Measurements from ENCODE around the gene ARHGEF16.

Gene ARHGEF16

GRCh38 chr1:3433596-3434320 lies 20.7 kb upstream of the ARHGEF16 start:
- no peak for DNase-seq

GRCh38 chr1:3434406-3435110 lies 19.9 kb upstream of the ARHGEF16 start:
- DNase-seq = no peak
- intact Hi-C loops (cut with DNase I) = no loop called here

More at GRCh38 chr1:3433596-3434320, 20.7 kb upstream of the ARHGEF16 start:
- intact Hi-C loops (cut with DNase I) = no loop called here

DNA sequence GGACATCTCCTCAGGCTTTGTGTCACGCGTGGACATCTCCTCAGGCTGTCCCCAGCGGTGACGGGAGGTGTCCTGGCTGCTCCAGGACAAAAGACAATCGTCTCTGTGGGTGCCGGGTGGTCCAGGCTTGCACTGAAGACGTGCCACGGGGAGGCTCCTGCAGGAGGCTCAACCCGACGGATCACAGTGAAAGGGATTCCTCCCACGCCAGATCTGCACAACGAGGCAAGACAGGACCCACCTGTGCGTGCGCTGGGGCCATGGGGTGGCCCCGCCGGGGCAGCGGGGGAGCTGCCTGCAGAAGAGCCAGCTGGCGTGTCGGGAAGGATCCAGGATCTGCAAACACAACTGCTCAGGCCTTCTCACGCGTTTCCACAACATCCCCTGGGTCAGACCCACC lies 18.8 kb upstream of the ARHGEF16 start:
- intact Hi-C loops (cut with DNase I) = no loop called here
- no peak for DNase-seq

- intact Hi-C loops (cut with DNase I) = no loop called here
- no peak for DNase-seq
These were observed 18.0 kb upstream of the ARHGEF16 start for GRCh38 chr1:3436451-3436850.

DNA sequence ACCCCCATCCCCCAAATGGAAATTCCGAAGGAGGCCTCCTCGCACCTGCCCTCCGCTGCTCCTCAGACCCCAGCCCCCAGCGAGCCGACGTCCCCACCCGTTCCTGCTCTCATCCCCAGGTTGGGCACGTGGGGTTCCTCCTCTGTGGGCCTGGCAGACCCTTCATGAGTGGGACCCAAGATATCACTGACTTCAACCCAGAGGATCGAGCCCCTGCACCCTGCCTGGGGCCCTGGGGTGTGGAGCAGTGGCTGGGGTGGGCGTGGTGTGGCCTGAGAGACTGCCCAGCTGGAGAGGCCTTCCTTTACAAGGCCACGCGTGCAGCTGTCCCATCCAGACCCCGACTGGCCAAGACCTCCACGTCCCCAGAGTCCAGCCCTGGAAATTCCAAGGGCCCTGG lies 17.6 kb upstream of the ARHGEF16 start:
- no peak for DNase-seq
- intact Hi-C loops (cut with DNase I) = no loop called here

DNA sequence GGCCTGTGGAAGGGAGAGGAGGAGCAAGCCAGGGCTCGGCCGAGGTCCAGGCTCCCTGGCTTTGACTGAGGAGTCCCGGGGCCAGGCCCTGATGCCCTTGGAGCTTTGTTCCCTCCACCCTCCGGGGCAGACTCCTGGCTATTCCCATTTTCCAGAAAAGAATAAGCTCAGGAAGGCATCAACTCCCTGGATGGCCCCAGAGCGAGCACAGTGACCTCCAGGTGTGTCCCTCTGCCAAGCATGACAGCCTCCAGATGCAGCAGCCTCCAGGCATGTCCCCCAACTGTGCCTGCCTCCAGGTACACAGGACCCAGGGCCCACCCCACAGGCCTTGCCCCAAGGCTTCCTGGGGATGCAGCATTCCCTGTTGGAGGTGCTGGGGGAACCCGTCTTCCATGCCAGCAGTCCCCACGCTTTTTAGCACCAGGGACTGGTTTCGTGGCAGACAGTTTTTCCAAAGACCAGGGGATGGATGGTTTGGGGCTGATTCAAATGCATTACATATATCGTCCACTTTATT lies 15.7 kb upstream of the ARHGEF16 start:
- DNase-seq = no peak
- intact Hi-C loops (cut with DNase I) = no loop called here

GRCh38 chr1:3439346-3440299 lies 14.8 kb upstream of the ARHGEF16 start:
- intact Hi-C loops (cut with DNase I) = no loop called here
- no peak for DNase-seq

- intact Hi-C loops (cut with DNase I) = no loop called here
These were observed 14.2 kb upstream of the ARHGEF16 start for GRCh38 chr1:3440300-3440681.

DNA sequence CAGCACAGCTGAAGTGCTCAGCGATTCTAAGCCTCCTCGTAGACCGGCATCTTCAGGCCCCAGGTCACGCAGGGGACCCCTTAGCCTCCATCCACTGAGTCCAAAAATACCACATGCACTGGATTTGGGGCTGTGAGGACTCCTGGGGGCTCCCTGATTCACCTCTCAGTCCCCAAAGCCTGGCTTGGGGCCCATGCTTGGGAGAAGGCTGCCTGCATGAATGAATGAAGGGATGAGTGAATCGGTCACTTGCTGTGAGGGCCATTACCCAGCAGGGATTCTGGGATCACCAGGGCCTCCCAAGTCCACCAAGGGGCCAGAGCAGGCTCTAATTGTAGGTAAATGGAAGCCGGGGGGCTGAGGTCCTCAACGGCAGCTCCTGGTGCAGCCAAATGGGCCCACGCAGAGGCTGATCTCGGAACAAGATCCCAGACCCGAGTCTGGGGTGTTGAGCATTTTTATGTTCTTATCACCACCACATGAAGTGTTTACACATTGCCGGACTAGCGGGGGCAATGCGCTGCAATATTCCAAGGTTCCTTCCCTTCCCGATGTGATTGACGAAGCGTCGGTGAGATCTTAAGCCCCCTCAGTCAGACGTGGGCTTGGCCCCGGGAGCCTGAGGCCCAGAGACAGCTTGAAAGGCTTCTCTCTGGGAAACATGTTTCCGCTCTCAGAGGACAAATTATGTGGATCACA lies 13.6 kb upstream of the ARHGEF16 start:
- intact Hi-C loops (cut with DNase I) = no loop called here
- DNase-seq = no peak

More at GRCh38 chr1:3440300-3440681, 14.2 kb upstream of the ARHGEF16 start:
- no peak for DNase-seq

DNA sequence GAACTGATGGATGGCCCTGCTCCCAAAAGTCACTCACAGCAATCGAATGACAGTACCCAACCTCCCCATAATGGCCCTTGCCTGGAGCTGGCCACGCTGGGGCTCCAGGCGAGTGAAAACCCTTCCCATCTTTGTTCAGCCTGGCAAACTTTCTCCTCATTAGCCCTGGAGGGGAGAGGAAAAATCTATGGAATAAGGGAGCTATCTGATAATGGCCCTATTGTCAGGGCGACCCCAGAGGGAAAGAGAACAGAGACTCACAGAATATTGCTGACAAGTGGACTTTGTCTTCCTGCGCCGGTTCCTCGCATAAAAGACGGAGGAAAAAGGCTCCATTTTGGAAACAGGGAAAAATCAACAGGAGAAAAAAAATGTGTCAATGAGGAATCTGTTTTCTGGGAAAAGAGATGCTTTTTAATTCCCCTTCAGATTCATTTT lies 13.0 kb upstream of the ARHGEF16 start:
- DNase-seq = peak in 31 of 42 donors; percentile 23 to 81 (median 59)
- intact Hi-C loops (cut with DNase I) = no loop called here

GRCh38 chr1:3441880-3442279 lies 12.6 kb upstream of the ARHGEF16 start:
- intact Hi-C loops (cut with DNase I) = no loop called here
- DNase-seq = peak in 3 of 42 donors; percentile 32 to 59 (median 41)

DNA sequence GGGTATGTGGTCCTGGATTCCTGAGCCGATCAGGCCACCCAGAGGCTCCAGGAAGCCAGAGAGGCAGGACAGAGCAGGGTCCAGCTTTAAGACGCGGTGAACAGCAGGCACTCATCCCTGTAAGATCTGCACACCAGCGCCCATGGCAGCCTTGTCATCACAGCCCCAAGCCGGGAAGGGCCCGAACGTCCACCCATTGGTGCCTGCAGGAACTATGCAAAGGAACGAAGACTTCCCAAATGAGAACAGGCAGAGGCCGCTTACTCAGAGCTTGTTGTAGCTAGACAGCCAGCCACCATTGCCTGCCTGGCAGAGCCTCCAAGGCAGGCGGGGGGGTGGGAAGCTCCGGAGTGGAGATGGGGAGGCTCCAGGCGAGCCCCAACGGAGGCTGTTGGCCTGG lies 12.1 kb upstream of the ARHGEF16 start:
- no peak for DNase-seq
- intact Hi-C loops (cut with DNase I) = no loop called here

GRCh38 chr1:3442901-3443300 lies 11.6 kb upstream of the ARHGEF16 start:
- intact Hi-C loops (cut with DNase I) = no loop called here
- DNase-seq = no peak

- no peak for DNase-seq
- intact Hi-C loops (cut with DNase I) = no loop called here
These were observed 10.7 kb upstream of the ARHGEF16 start for GRCh38 chr1:3443807-3444206.

DNA sequence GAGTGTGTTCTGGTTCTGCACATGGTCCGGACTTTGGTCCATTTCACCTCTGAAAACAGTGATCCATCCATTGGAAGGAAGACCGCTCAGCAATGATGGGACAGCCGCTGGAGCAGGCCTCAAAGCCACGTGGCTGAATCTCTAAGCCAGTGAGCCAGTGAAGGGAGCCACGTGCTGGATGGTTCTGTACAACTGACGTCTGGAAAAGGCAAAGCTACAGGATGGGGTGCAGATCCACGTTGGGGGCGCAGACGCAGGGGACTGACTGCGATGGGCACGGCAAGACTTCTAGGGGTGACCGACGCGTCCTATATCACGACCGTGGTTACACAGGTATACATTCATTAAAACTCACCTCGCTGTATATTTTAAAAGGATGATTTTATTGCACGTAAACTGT lies 10.2 kb upstream of the ARHGEF16 start:
- intact Hi-C loops (cut with DNase I) = no loop called here
- DNase-seq = no peak

DNA sequence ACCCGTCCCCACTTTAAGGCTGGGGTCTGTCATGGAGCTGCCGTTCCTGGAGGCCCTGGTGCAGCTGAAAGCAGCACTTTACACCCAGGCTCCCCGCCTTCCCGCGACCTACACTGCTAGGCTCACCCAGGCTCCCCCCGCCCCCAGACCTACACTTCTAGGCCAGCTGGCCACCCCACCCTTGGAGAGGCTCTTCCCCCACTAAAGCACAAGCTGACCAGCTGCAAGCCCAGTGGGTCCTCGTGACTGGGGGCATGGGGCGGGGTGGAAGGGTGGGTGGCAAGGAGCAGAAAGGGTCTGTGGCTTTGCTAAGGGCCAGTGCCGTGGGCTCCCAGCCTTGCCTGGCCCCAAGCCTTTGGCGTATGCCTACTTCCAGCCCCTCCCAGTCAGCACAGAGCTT lies 9.7 kb upstream of the ARHGEF16 start:
- DNase-seq = peak in 33 of 42 donors; percentile 30 to 82 (median 56)
- intact Hi-C loops (cut with DNase I) = no loop called here

DNA sequence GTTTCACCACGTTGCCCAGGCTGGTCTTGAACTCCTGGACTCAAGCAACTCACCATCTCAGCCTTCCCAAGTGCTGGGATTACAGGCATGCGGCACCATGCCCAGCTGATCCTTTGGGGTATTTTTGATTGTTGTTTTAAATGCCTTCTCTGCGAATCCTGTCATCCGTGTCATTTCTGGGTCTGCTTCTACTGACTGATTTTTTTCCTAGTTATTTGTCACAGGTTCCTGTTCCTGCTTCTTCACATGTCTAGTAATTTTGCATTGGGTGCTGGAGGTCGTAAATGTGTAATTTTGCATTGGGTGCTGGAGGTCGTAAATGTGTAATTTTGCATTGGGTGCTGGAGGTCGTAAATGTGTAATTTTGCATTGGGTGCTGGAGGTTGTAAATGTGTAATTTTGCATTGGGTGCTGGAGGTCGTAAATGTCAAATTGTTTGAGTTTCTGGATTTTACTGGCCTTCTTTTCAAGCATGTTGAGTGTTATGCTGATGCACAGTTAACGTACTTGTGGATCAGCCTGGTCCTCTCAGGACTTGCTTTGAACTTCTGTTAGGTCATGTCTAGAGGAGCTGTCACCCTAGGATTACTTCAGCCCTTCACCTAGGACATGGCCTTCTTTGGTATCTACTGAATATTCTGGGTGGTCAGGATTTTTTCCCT lies 4.1 kb upstream of the ARHGEF16 start:
- no peak for DNase-seq
- intact Hi-C loops (cut with DNase I) = loop anchor here (5.0 kb wide), 2 partner anchors 37 to 167 kb away; no protein-coding TSS in a partner anchor

- intact Hi-C loops (cut with DNase I) = loop anchor here (5.0 kb wide), 2 partner anchors 36 to 166 kb away; no protein-coding TSS in a partner anchor
- no peak for DNase-seq
These were observed 3.5 kb upstream of the ARHGEF16 start for GRCh38 chr1:3450983-3451382.
